Measurements from ENCODE around the gene LDLRAP1. TPM values are rescaled to one million over a fixed set of nuclear protein-coding genes. Genes with fewer than 3 reads are reported as not detected.
"Not testable (repeated sequence)": the region's sequence is repeated elsewhere in the genome, so short reads cannot be mapped to it uniquely, and the experiment has no call there.

LDLRAP1 gene
- total RNA-seq, 6 experiments from 2014 or later = 10.4 to 14.1 (median 12.7) TPM

DNA sequence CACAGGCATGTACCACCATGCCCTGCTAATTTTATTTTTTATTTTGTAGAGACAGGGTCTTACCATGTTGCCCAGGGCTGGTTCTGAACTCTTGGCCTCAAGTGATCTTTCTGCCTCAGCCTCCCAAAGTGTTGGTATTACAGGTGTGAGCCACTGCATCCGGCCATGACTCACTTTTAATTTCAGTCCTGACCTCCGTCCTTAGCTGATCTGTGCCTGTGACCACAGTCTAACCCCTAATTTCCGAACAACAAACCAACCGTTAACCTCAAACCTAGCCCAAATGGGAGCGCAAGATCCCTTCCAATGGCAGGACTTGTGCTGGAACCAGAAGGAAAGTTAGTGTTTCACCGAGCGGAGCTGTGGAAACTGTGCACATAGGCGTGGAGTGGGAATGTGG lies 43.9 kb downstream of the LDLRAP1 start:
- Mint-ChIP-seq H3K4me3 (no peak overlapping the region), H3K27me3 (ENCODE audit: insufficient read depth) (peaks cover 34% of the 10 kb centered on the region), H3K4me1 (ENCODE audit: low read depth) (peaks cover 6% of the 10 kb centered on the region; the same call in 1 of the 2 replicates), H3K9me3 (peaks cover 9% of the 10 kb centered on the region), H3K36me3 (ENCODE audit: low read depth) (peaks cover 6% of the 10 kb centered on the region), H3K27ac (no peak overlapping the region)
- DNase-seq = no peak
- TF ChIP-seq, protein P1, sequence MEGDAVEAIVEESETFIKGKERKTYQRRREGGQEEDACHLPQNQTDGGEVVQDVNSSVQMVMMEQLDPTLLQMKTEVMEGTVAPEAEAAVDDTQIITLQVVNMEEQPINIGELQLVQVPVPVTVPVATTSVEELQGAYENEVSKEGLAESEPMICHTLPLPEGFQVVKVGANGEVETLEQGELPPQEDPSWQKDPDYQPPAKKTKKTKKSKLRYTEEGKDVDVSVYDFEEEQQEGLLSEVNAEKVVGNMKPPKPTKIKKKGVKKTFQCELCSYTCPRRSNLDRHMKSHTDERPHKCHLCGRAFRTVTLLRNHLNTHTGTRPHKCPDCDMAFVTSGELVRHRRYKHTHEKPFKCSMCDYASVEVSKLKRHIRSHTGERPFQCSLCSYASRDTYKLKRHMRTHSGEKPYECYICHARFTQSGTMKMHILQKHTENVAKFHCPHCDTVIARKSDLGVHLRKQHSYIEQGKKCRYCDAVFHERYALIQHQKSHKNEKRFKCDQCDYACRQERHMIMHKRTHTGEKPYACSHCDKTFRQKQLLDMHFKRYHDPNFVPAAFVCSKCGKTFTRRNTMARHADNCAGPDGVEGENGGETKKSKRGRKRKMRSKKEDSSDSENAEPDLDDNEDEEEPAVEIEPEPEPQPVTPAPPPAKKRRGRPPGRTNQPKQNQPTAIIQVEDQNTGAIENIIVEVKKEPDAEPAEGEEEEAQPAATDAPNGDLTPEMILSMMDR (IDR thresholded peaks at IDR 0.05) = no peak

DNA sequence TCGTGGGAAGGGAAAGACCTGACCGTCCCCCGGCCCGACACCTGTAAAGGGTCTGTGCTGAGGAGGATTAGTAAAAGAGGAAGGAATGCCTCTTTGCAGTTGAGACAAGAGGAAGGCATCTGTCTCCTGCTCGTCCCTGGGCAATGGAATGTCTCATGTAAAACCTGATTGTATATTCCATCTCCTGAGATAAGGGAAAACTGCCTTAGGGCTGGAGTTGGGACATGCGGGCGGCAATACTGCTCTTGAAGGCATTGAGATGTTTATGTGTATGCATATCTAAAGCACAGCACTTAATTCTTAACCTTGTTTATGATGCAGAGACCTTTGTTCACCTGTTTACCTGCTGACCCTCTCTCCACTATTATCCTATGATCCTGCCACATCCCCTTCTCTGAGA lies 44.8 kb downstream of the LDLRAP1 start:
- H3K27ac Mint-ChIP-seq; H3K4me3 Mint-ChIP-seq; H3K36me3 Mint-ChIP-seq (ENCODE audit: low read depth); DNase-seq; H3K9me3 Mint-ChIP-seq; H3K4me1 Mint-ChIP-seq (ENCODE audit: low read depth): not testable (repeated sequence)
- H3K27me3 Mint-ChIP-seq (ENCODE audit: insufficient read depth) = peaks cover 39% of the 10 kb centered on the region

DNA sequence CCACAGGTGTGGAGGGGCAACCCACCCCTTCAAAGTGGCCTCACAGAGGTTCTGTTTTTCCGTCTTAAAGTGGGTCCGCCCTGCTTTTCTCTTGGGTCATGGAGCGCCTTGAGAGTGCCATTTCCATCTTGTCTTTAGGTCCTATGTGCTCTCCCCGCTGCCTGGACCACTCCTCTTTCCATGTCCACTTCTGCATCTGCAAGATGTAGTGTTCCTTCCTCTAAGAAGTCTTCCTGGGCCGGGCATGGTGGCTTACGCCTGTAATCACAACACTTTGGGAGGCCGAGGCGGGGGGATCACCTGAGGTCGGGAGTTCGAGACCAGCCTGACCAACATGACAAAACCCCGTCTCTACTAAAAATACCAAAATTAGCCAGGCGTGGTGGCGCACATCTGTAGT lies 45.4 kb downstream of the LDLRAP1 start:
- not testable (repeated sequence) for H3K27ac Mint-ChIP-seq; H3K4me3 Mint-ChIP-seq; H3K4me1 Mint-ChIP-seq (ENCODE audit: low read depth); DNase-seq; H3K9me3 Mint-ChIP-seq; H3K36me3 Mint-ChIP-seq (ENCODE audit: low read depth)
- H3K27me3 Mint-ChIP-seq (ENCODE audit: insufficient read depth) = peaks cover 38% of the 10 kb centered on the region

DNA sequence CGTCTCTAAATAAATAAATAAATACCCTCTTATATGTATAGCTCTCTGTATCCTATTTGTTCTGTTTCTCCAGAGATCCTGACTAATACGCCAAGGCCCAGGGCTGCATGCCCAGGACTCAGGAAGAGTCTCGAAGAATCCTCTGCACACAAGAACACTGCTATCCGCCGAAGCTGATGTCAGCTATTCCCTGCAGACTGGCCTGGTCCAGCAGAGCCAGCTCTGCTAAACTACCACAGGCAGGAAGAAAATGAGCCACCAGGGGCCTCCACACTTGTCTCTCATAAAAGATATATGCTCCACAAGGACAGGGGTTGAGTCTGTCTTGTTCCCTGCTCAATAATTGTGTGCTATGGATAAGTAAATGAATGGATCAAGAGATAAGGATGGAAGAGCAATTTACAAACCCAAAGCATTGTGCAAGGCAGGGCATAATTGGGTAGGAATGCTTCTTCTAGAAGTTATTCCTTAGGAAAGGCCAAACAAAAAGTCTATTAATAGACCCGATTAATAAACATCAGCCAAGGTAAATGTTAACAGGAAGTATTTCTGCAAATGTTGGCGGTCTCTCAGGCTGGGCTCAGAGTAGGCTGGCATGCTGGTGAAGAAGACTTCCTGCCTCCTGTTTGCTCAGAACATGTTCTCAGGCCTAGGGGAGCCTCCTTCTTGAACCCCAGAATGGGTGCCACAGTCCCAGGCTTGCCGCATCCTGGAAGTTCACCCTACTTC lies 46.9 kb downstream of the LDLRAP1 start:
- Mint-ChIP-seq H3K9me3 (no peaks in the 10 kb centered on the region), H3K4me3 (no peak overlapping the region), H3K4me1 (ENCODE audit: low read depth) (no peaks in the 10 kb centered on the region), H3K27me3 (ENCODE audit: insufficient read depth) (peaks cover 38% of the 10 kb centered on the region), H3K27ac (no peak overlapping the region), H3K36me3 (ENCODE audit: low read depth) (no peaks in the 10 kb centered on the region)
- peak; percentile 13 for DNase-seq
- TF ChIP-seq, protein P1 (IDR thresholded peaks at IDR 0.05) = peak; percentile 31; the same call in 1 of the 2 replicates

DNA sequence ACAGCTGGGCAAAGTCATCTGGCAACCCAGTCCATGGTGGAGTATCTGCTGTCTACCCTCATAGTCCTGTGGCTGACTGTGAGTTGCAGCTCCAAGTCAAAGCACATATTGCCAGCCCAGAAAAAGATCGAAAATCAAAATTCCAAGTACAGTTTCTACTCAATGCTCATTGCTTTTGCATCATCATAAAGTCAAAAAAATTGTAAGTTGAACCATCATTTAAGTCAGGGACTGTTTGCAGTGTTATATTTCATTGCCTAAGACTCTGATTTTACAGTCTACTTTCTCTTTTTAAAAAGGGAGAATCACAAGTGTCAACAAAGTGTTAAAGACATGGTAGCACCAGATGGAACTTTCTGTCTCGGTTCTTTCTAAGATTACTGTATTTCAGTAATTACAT lies 50.5 kb downstream of the LDLRAP1 start:
- TF ChIP-seq, protein P1 (IDR thresholded peaks at IDR 0.05) = no peak

DNA sequence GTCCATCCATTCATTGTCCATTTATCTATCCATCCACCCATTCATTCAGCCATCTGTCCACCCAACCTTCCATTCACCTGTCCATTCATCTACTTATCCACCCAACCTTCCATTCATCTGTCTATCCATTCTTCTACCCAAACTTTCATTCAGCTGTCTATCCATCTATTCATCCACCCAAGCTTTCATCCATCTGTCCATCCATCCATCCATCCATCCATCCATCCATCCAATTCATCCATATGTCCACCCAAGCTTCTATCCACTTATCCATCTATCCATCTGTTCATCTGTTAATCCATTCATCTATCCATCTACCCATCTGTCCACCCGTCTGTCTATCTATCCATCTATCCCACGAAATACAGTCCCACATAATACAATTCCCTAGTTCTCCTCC lies 51.6 kb downstream of the LDLRAP1 start:
- TF ChIP-seq, protein P1 (IDR thresholded peaks at IDR 0.05) = no peak
- no peak for DNase-seq
- no peak overlapping the region for H3K4me3 Mint-ChIP-seq
- peaks cover 34% of the 10 kb centered on the region for H3K27me3 Mint-ChIP-seq (ENCODE audit: insufficient read depth)
- no peak overlapping the region for H3K27ac Mint-ChIP-seq
- H3K9me3 Mint-ChIP-seq = peaks cover 12% of the 10 kb centered on the region
- H3K4me1 Mint-ChIP-seq (ENCODE audit: low read depth) = no peaks in the 10 kb centered on the region
- H3K36me3 Mint-ChIP-seq (ENCODE audit: low read depth) = peaks cover 7% of the 10 kb centered on the region

More for the DNA sequence above, 50.5 kb downstream of the LDLRAP1 start:
- H3K36me3 Mint-ChIP-seq (ENCODE audit: low read depth) = peaks cover 2% of the 10 kb centered on the region
- peaks cover 7% of the 10 kb centered on the region for H3K9me3 Mint-ChIP-seq
- DNase-seq = no peak
- H3K4me3 Mint-ChIP-seq = no peak overlapping the region
- no peak overlapping the region for H3K27ac Mint-ChIP-seq
- peaks cover 34% of the 10 kb centered on the region for H3K27me3 Mint-ChIP-seq (ENCODE audit: insufficient read depth)
- no peaks in the 10 kb centered on the region for H3K4me1 Mint-ChIP-seq (ENCODE audit: low read depth)

DNA sequence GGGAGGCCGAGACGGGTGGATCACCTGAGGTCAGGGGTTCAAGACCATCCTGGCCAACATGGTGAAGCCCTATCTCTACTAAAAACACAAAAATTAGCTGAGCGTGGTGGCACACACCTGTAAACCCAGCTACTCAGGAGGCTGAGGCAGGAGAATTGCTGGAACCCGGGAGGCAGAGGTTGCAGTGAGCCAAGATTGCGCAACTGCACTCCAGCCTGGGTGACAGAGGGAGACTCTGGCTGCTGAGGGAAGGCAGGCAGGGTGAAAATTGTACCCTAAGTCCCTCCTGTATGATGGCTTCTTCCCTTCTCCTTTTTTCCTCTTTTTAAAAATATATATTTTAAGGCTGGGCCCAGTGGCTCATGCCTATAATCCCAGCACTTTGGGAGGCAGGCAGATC lies 53.2 kb downstream of the LDLRAP1 start:
- H3K4me1 Mint-ChIP-seq (ENCODE audit: low read depth); H3K36me3 Mint-ChIP-seq (ENCODE audit: low read depth); H3K4me3 Mint-ChIP-seq; DNase-seq; H3K27ac Mint-ChIP-seq: not testable (repeated sequence)
- H3K27me3 Mint-ChIP-seq (ENCODE audit: insufficient read depth) = peaks cover 38% of the 10 kb centered on the region
- peaks cover 12% of the 10 kb centered on the region for H3K9me3 Mint-ChIP-seq

Measured in HFFc6 (cell line).